Measurements from ENCODE around the gene FA2H.
"Not testable (repeated sequence)": the region's sequence is repeated elsewhere in the genome, so short reads cannot be mapped to it uniquely, and the experiment has no call there.

FA2H gene

DNA sequence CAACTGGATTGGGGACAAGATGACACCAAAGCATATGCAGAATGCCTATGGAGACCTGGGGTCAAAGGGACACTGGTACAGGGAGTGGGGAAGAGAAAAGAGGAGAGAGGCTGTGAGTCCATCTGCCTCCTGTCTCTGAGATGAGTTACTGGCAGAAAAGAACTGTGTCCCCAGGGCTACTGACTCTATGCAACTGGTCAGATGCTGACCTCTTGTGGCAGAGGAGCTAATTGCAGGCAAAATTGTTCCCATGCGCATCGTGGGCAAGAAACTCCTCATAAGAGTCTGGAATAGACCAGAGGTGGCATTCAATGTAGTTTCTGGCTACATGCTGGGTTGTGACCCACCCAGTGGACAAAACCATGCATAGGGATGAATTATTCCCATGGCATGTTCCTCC, 47.9 kb downstream of the FA2H start:
- H3K4me3 ChIP-seq (ENCODE audit: low read length) = no peak overlapping the region
- H3K36me3 ChIP-seq (ENCODE audit: control insufficient read depth, insufficient read depth, low read length) = no peaks in the 10 kb centered on the region
- no peaks in the 10 kb centered on the region for H3K9me3 ChIP-seq (ENCODE audit: control insufficient read depth, low read length)
- no peak overlapping the region for H3K9ac ChIP-seq (ENCODE audit: low read length)
- peaks cover 23% of the 10 kb centered on the region for H3K4me1 ChIP-seq (ENCODE audit: control insufficient read depth, insufficient read depth, low read length)
- H3K27me3 ChIP-seq (ENCODE audit: control insufficient read depth, insufficient read depth, low read length) = no peaks in the 10 kb centered on the region

DNA sequence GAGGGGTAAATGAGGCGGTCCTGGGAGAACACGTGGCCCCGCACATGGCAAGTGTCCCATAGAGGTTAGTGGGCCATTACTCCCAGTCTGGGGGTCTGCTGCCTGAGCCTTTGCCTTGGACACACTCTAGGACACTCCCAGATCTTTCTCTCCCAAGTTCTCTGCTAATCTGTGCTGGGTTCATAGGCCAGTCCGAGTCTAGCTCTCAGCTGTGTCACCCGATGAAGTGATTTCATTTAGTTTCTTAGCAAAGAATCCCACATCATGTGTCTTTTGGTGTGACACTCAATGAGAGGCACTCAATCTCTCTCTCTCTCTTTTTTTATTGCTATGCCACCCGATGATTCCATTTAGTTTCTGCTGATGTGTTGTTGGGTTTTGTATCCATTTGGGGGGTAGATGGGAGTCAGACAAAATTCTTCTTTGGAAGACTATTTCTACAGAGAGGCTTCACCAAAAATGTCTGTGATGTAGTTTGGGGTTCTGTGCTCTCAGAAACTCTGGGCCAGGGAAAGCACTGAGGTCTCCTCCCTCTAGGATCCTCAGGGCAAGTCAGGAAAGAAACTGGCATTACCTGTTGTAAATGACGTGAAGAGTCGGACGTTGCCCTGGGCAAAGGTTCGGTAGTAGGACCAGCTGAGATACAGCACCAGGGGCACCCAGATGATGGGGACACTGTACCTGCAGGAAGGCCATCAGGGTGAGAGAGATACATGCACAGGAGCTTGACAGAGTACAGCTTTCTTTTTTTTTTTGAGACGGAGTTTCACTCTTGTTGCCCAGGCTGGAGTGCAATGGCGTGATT, 48.8 kb downstream of the FA2H start:
- H3K27me3 ChIP-seq (ENCODE audit: control insufficient read depth, insufficient read depth, low read length) = no peaks in the 10 kb centered on the region
- H3K9ac ChIP-seq (ENCODE audit: low read length) = no peak overlapping the region
- no peaks in the 10 kb centered on the region for H3K36me3 ChIP-seq (ENCODE audit: control insufficient read depth, insufficient read depth, low read length)
- no peaks in the 10 kb centered on the region for H3K9me3 ChIP-seq (ENCODE audit: control insufficient read depth, low read length)
- H3K4me1 ChIP-seq (ENCODE audit: control insufficient read depth, insufficient read depth, low read length) = peaks cover 16% of the 10 kb centered on the region
- no peak overlapping the region for H3K4me3 ChIP-seq (ENCODE audit: low read length)

DNA sequence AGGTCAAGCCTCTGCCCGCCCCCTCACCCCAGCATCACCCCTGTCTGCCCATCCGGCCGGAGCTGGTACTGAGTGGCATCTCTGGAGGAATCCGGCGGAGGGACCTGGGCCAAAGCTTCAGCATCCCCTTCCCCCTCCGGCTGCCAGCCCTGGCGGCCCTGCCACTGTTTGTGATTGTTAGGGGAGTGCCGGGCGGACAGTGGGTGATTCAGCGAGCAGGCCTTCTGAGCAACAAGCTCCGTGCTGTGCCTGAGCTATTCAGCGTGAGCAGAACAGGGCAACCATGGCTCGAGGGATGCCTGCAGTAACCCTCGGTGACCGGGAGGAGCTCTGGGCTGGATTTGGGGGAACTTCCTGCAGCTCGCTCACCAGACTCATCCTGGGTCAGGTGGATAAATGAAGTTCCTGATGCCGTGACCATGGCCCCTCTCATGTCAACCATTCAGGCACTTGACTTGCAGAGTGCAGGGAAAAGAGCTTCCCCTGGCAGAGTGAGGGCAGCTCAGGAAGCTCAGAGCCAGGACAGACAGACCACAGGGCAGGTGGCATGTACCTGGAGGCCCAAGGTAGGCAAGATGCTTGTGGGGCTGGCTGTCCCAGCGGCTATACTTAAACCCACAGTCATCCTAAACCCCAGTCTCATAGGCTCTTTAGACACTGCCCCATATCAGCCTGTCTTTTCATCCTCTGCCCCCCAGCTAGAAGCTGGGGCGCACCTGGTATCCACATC, 49.6 kb downstream of the FA2H start:
- H3K4me1 ChIP-seq (ENCODE audit: control insufficient read depth, insufficient read depth, low read length) = peaks cover 10% of the 10 kb centered on the region
- H3K36me3 ChIP-seq (ENCODE audit: control insufficient read depth, insufficient read depth, low read length) = no peaks in the 10 kb centered on the region
- no peaks in the 10 kb centered on the region for H3K9me3 ChIP-seq (ENCODE audit: control insufficient read depth, low read length)
- H3K9ac ChIP-seq (ENCODE audit: low read length) = no peak overlapping the region
- no peaks in the 10 kb centered on the region for H3K27me3 ChIP-seq (ENCODE audit: control insufficient read depth, insufficient read depth, low read length)
- H3K4me3 ChIP-seq (ENCODE audit: low read length) = no peak overlapping the region

DNA sequence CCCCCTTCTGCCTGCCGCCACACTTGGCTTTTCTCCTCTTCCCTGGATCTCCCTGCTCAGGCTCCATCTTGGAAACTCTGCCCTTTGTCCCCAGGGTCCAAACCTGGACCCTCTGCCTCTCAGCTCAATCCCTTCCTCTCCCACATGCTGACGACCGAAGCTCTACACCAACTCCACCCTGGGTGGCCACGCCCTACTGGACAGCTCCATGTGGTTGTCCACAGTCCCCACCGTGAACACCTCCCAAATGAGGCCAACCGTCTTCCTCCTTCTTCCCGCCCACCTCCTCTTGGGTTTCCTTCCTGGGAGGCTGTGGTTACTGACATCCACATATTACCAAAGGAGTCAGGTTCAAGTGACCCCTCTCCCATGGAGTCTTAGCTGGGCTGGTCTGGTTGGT, 51.4 kb downstream of the FA2H start:
- no peaks in the 10 kb centered on the region for H3K36me3 ChIP-seq (ENCODE audit: control insufficient read depth, insufficient read depth, low read length)
- H3K27me3 ChIP-seq (ENCODE audit: control insufficient read depth, insufficient read depth, low read length) = no peaks in the 10 kb centered on the region
- no peaks in the 10 kb centered on the region for H3K4me1 ChIP-seq (ENCODE audit: control insufficient read depth, insufficient read depth, low read length)
- no peak overlapping the region for H3K9ac ChIP-seq (ENCODE audit: low read length)
- H3K9me3 ChIP-seq (ENCODE audit: control insufficient read depth, low read length) = no peaks in the 10 kb centered on the region
- H3K4me3 ChIP-seq (ENCODE audit: low read length) = no peak overlapping the region

DNA sequence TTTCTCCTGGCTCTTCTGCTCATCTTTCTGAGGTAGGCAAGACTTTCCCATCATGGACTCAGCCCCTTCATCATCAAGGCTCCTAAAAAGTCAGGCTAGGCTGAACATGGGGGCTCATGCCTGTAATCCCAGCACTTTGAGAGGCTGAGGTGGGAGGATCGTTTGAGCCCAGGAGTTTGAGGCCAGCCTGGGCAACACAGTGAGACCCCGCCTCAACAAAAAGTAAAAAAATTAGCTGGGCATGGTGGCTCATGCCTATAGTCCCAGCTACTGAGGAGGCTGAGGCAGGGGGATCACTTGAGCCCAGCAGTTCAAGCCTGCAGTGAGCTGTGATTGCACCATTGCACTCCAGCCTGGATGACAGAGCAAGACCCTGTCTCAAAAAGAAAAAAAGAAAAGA, 52.5 kb downstream of the FA2H start:
- H3K4me1 ChIP-seq (ENCODE audit: control insufficient read depth, insufficient read depth, low read length); H3K9me3 ChIP-seq (ENCODE audit: control insufficient read depth, low read length); H3K4me3 ChIP-seq (ENCODE audit: low read length): not testable (repeated sequence)

DNA sequence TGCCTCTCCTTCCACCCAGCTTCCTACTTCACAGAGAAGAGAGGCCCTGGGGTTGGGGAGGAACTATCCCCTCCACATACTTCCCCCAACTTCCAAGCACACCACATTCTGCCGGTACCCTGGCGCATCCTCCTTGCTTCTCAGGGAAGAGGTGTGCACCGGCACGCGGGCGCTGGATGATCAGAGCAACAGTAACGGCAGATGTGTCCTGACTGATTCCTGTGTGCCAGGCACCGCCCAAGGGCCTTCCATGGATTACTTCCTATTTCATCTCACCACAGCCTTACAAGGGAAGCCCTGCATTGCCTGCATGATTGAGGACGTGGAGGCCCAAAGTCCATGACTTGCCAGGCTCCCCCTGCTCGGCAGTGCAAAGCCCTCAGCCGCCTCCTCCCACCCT, 52.9 kb downstream of the FA2H start:
- H3K4me3 ChIP-seq (ENCODE audit: low read length) = no peak overlapping the region
- no peak overlapping the region for H3K9ac ChIP-seq (ENCODE audit: low read length)
- H3K36me3 ChIP-seq (ENCODE audit: control insufficient read depth, insufficient read depth, low read length) = no peaks in the 10 kb centered on the region
- no peaks in the 10 kb centered on the region for H3K27me3 ChIP-seq (ENCODE audit: control insufficient read depth, insufficient read depth, low read length)
- H3K4me1 ChIP-seq (ENCODE audit: control insufficient read depth, insufficient read depth, low read length) = no peaks in the 10 kb centered on the region
- H3K9me3 ChIP-seq (ENCODE audit: control insufficient read depth, low read length) = no peaks in the 10 kb centered on the region

More for the DNA sequence above, 52.5 kb downstream of the FA2H start:
- not testable (repeated sequence) for H3K27me3 ChIP-seq (ENCODE audit: control insufficient read depth, insufficient read depth, low read length); H3K36me3 ChIP-seq (ENCODE audit: control insufficient read depth, insufficient read depth, low read length); H3K9ac ChIP-seq (ENCODE audit: low read length)

DNA sequence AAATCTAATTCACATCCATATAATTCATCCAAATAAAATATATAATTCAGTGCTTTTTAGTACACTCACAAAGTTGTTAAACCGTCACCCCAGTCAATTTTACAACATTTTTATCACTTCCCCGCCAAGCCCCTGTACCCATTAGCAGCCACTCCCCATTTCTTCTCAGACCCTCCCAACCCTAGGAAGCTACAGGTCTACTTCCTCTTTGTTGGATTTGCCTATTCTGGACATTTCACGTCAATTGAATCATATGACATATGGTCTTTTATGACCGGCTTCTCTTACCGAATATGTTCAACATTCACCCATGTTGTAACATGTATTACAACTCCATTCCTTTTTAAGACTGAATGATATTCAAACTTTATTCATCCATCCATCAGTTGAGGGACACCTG, 54.0 kb downstream of the FA2H start:
- no peaks in the 10 kb centered on the region for H3K9me3 ChIP-seq (ENCODE audit: control insufficient read depth, low read length)
- no peaks in the 10 kb centered on the region for H3K4me1 ChIP-seq (ENCODE audit: control insufficient read depth, insufficient read depth, low read length)
- no peak overlapping the region for H3K4me3 ChIP-seq (ENCODE audit: low read length)
- H3K36me3 ChIP-seq (ENCODE audit: control insufficient read depth, insufficient read depth, low read length) = peaks cover 4% of the 10 kb centered on the region
- no peaks in the 10 kb centered on the region for H3K27me3 ChIP-seq (ENCODE audit: control insufficient read depth, insufficient read depth, low read length)
- H3K9ac ChIP-seq (ENCODE audit: low read length) = no peak overlapping the region

DNA sequence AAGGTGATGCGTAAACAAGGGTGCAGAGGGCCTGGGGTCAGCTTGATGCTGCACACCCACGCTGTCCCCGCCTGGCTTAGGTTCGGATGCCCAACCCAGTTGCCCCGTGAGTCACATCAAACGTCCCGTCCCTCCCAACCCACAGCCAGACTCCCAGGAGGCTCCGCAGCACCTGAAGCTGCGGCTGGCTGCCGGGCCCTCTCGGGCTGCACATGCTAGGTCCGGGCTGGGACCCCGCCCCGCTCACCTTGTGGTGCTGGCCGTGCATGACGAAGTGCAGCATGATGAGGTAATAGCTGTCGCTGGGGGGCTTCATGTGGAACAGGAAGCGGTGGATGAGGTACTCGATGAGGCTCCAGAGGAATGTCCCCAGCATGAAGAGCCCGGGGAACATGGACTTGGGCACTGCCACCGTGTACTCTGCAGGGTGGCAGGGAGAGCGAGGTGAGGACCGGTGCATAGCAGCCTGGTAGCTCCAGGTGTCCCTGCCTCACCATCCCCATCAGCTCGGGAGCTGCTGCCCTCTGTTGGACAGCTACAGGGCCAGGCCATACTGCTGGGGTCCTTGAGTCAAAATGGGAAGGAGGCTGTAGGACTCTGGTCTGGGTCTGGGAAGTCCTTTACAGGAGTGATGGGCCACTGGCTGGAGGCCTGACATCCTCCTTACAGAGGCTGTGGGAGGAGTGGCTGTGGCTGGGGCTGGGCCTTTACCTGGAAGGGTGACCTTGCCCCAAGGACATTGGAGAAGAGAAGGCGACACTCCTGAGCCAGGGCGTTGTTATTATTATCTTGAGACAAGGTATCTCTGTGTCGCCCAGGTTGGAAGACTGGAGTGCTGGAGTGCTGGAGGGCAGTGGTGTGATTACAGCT, 55.6 kb downstream of the FA2H start:
- Histone ChIP-seq H3K27me3 (ENCODE audit: control insufficient read depth, insufficient read depth, low read length) (no peaks in the 10 kb centered on the region), H3K4me3 (ENCODE audit: low read length) (no peak overlapping the region), H3K4me1 (ENCODE audit: control insufficient read depth, insufficient read depth, low read length) (no peaks in the 10 kb centered on the region), H3K9me3 (ENCODE audit: control insufficient read depth, low read length) (no peaks in the 10 kb centered on the region), H3K36me3 (ENCODE audit: control insufficient read depth, insufficient read depth, low read length) (peaks cover 4% of the 10 kb centered on the region), H3K9ac (ENCODE audit: low read length) (no peak overlapping the region)

DNA sequence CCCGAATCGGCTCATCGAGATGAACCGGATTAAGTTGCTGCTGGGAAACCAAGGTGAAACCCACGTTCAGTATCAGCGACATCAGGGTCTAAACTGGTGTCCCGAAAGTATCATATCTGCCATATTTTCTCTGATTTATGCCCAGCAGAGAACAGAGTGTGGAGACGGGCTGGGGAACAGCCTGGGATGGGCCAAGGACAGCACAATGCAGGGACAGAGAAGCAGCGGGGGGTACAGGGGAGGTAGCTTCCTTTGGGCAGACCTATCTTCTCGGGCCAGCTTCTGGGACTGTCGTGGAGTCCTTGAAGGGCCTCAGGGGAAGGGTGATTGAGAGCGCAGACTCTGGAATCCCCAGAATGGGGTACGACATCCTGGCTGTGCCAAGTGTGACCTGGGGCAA, 56.5 kb downstream of the FA2H start:
- Histone ChIP-seq H3K4me1 (ENCODE audit: control insufficient read depth, insufficient read depth, low read length) (no peaks in the 10 kb centered on the region), H3K27me3 (ENCODE audit: control insufficient read depth, insufficient read depth, low read length) (no peaks in the 10 kb centered on the region), H3K4me3 (ENCODE audit: low read length) (no peak overlapping the region), H3K9ac (ENCODE audit: low read length) (no peak overlapping the region), H3K9me3 (ENCODE audit: control insufficient read depth, low read length) (no peaks in the 10 kb centered on the region), H3K36me3 (ENCODE audit: control insufficient read depth, insufficient read depth, low read length) (peaks cover 4% of the 10 kb centered on the region)

DNA sequence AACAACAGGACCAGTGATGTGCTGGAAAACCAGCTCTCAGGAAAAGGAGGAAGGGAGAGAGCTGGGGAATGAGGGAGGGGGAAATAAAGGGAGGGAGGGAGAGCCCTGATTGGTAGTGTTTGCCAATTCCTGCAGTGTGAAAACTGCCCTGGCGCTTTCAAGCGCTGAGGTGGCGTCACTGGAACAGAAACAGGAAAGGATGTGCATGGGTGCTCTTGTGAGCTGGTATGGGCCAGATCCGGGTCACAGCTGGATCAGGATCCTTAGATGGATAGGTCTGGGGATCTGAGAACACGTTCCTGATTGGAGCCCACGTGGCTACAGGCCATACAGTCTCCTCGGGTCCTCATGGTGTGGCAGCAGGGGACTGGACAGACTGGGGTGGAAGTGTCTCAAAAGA, 57.3 kb downstream of the FA2H start:
- Histone ChIP-seq H3K4me1 (ENCODE audit: control insufficient read depth, insufficient read depth, low read length) (no peaks in the 10 kb centered on the region), H3K9ac (ENCODE audit: low read length) (no peak overlapping the region), H3K9me3 (ENCODE audit: control insufficient read depth, low read length) (no peaks in the 10 kb centered on the region), H3K36me3 (ENCODE audit: control insufficient read depth, insufficient read depth, low read length) (peaks cover 4% of the 10 kb centered on the region), H3K4me3 (ENCODE audit: low read length) (no peak overlapping the region), H3K27me3 (ENCODE audit: control insufficient read depth, insufficient read depth, low read length) (no peaks in the 10 kb centered on the region)

DNA sequence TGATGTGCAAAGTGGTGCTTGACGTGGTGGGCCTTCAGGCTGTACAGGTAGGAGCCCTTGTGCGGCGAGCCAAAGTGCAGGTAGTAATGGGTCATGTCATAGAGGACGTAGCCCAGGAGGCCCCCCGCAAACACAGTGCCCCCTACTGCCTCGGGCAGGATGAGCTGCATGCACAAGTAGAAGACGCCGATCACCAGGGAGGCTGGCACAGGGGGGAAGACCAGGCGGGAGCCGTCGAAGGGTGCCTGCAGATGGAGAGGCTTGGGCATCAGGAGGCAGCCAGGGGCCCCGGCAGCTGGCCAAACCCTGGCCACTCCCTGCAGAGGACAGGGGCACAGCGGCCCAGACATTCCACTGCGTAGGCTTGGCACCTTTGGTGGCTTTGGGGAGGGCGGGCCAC, 58.3 kb downstream of the FA2H start:
- no peaks in the 10 kb centered on the region for H3K27me3 ChIP-seq (ENCODE audit: control insufficient read depth, insufficient read depth, low read length)
- peaks cover 4% of the 10 kb centered on the region for H3K36me3 ChIP-seq (ENCODE audit: control insufficient read depth, insufficient read depth, low read length)
- H3K4me1 ChIP-seq (ENCODE audit: control insufficient read depth, insufficient read depth, low read length) = no peaks in the 10 kb centered on the region
- no peaks in the 10 kb centered on the region for H3K9me3 ChIP-seq (ENCODE audit: control insufficient read depth, low read length)
- no peak overlapping the region for H3K9ac ChIP-seq (ENCODE audit: low read length)
- no peak overlapping the region for H3K4me3 ChIP-seq (ENCODE audit: low read length)

DNA sequence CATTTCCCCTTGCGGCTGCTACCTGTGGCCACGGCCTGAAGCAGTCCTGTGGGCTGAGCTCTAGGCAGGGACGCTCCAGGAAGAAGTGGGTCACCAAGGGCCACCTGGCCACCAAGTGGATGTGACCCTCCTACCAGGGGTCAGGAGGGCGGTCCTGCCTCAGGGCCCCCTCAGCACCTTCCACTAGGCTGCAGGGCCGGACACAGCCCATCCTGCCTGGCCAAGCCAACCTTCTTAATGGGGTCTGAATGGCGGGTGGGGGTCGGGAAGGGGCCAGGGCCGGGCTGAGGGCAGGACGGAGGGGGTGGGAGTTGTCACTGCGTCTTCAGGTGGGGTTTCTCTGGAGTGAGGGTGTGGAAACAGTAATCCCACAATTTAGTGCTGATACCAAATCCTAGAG, 60.7 kb downstream of the FA2H start:
- Histone ChIP-seq H3K9ac (ENCODE audit: low read length) (no peak overlapping the region), H3K4me3 (ENCODE audit: low read length) (no peak overlapping the region), H3K4me1 (ENCODE audit: control insufficient read depth, insufficient read depth, low read length) (peaks cover 10% of the 10 kb centered on the region), H3K27me3 (ENCODE audit: control insufficient read depth, insufficient read depth, low read length) (no peaks in the 10 kb centered on the region), H3K36me3 (ENCODE audit: control insufficient read depth, insufficient read depth, low read length) (peaks cover 4% of the 10 kb centered on the region), H3K9me3 (ENCODE audit: control insufficient read depth, low read length) (no peaks in the 10 kb centered on the region)
